Measurements from ENCODE around the gene C1QTNF7.

C1QTNF7 gene

GRCh38 chr4:15417233-15417660 lies 10.6 kb upstream of the C1QTNF7 start:
- H3K27me3 ChIP-seq (ENCODE audit: low read depth, low read length) = no peaks in the 10 kb centered on the region
- H2AFZ ChIP-seq (ENCODE audit: low read depth, low read length) = no peak overlapping the region
- H3K27ac ChIP-seq (ENCODE audit: low read length) = peak overlapping the region; percentile 24
- peaks cover 23% of the 10 kb centered on the region for H3K4me1 ChIP-seq (ENCODE audit: low read length)
- H3K79me2 ChIP-seq (ENCODE audit: low read length) = no peaks in the 10 kb centered on the region
- no peak overlapping the region for H3K4me3 ChIP-seq (ENCODE audit: low read length)
- no peaks in the 10 kb centered on the region for H3K36me3 ChIP-seq (replicated peaks; ENCODE audit: low read depth, low read length)
- no peak for TF ChIP-seq EZH2phosphoT487 (IDR thresholded peaks at IDR 0.05; ENCODE audit: low read depth)
- TF ChIP-seq, protein P1, sequence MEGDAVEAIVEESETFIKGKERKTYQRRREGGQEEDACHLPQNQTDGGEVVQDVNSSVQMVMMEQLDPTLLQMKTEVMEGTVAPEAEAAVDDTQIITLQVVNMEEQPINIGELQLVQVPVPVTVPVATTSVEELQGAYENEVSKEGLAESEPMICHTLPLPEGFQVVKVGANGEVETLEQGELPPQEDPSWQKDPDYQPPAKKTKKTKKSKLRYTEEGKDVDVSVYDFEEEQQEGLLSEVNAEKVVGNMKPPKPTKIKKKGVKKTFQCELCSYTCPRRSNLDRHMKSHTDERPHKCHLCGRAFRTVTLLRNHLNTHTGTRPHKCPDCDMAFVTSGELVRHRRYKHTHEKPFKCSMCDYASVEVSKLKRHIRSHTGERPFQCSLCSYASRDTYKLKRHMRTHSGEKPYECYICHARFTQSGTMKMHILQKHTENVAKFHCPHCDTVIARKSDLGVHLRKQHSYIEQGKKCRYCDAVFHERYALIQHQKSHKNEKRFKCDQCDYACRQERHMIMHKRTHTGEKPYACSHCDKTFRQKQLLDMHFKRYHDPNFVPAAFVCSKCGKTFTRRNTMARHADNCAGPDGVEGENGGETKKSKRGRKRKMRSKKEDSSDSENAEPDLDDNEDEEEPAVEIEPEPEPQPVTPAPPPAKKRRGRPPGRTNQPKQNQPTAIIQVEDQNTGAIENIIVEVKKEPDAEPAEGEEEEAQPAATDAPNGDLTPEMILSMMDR (IDR thresholded peaks at IDR 0.05; ENCODE audit: low read depth, low read length) = no peak
- H4K20me1 ChIP-seq (ENCODE audit: insufficient read depth, low read length) = no peaks in the 10 kb centered on the region
- peak overlapping the region; percentile 31; the same call in 1 of the 2 replicates for H3K4me2 ChIP-seq (ENCODE audit: low read length)
- no peaks in the 10 kb centered on the region for H3K9me3 ChIP-seq (ENCODE audit: insufficient read depth, low read length)
- H3K9ac ChIP-seq (ENCODE audit: low read length) = no peak overlapping the region

- Histone ChIP-seq H4K20me1 (ENCODE audit: insufficient read depth, low read length) (no peaks in the 10 kb centered on the region), H3K27ac (ENCODE audit: low read length) (no peak overlapping the region), H2AFZ (ENCODE audit: low read depth, low read length) (no peak overlapping the region), H3K9ac (ENCODE audit: low read length) (no peak overlapping the region), H3K4me1 (ENCODE audit: low read length) (peaks cover 23% of the 10 kb centered on the region), H3K36me3 (replicated peaks; ENCODE audit: low read depth, low read length) (no peaks in the 10 kb centered on the region), H3K79me2 (ENCODE audit: low read length) (no peaks in the 10 kb centered on the region), H3K27me3 (ENCODE audit: low read depth, low read length) (no peaks in the 10 kb centered on the region), H3K4me3 (ENCODE audit: low read length) (no peak overlapping the region), H3K4me2 (ENCODE audit: low read length) (no peak overlapping the region), H3K9me3 (ENCODE audit: insufficient read depth, low read length) (no peaks in the 10 kb centered on the region)
- TF ChIP-seq, protein P1 (IDR thresholded peaks at IDR 0.05; ENCODE audit: low read depth, low read length) = no peak
- TF ChIP-seq EZH2phosphoT487 (IDR thresholded peaks at IDR 0.05; ENCODE audit: low read depth) = no peak
These were observed 8.9 kb upstream of the C1QTNF7 start for GRCh38 chr4:15418956-15419355.

GRCh38 chr4:15420642-15421041 lies 7.2 kb upstream of the C1QTNF7 start:
- no peak overlapping the region for H3K4me3 ChIP-seq (ENCODE audit: low read length)
- H3K4me2 ChIP-seq (ENCODE audit: low read length) = no peak overlapping the region
- peaks cover 14% of the 10 kb centered on the region for H3K4me1 ChIP-seq (ENCODE audit: low read length)
- H3K9ac ChIP-seq (ENCODE audit: low read length) = no peak overlapping the region
- H3K27me3 ChIP-seq (ENCODE audit: low read depth, low read length) = peaks cover 9% of the 10 kb centered on the region; the same call in 1 of the 2 replicates
- no peak overlapping the region for H3K27ac ChIP-seq (ENCODE audit: low read length)
- no peaks in the 10 kb centered on the region for H3K36me3 ChIP-seq (replicated peaks; ENCODE audit: low read depth, low read length)
- H3K9me3 ChIP-seq (ENCODE audit: insufficient read depth, low read length) = no peaks in the 10 kb centered on the region
- H3K79me2 ChIP-seq (ENCODE audit: low read length) = no peaks in the 10 kb centered on the region
- TF ChIP-seq EZH2phosphoT487 (IDR thresholded peaks at IDR 0.05; ENCODE audit: low read depth) = no peak
- TF ChIP-seq, protein P1 (IDR thresholded peaks at IDR 0.05; ENCODE audit: low read depth, low read length) = no peak
- H2AFZ ChIP-seq (ENCODE audit: low read depth, low read length) = no peak overlapping the region
- no peaks in the 10 kb centered on the region for H4K20me1 ChIP-seq (ENCODE audit: insufficient read depth, low read length)

DNA sequence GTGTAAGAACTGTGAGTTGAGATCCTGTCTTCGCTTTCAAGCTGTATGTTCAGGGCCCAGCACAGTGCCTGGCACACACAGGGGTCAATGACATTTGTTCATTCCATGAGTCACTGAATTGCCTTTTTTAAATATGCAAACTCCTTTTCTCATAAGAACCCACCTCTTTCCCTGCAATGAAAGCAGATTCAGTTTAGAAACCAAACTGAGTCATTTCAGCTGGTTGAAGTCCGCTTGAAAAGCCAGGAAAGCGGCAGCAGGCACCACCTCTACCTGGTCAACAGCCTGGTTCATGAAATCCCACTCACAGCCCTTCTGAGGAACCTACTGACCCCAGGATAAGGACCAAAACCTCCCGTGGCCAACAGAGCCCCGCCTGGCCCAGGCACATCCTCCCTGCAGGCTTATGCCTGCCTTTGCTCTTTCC lies 4.5 kb upstream of the C1QTNF7 start:
- no peak overlapping the region for H2AFZ ChIP-seq (ENCODE audit: low read depth, low read length)
- TF ChIP-seq, protein P1 (IDR thresholded peaks at IDR 0.05; ENCODE audit: low read depth, low read length) = no peak
- no peak for TF ChIP-seq EZH2phosphoT487 (IDR thresholded peaks at IDR 0.05; ENCODE audit: low read depth)
- no peaks in the 10 kb centered on the region for H3K9me3 ChIP-seq (ENCODE audit: insufficient read depth, low read length)

More for the DNA sequence above, 4.5 kb upstream of the C1QTNF7 start:
- no peaks in the 10 kb centered on the region for H4K20me1 ChIP-seq (ENCODE audit: insufficient read depth, low read length)
- H3K4me1 ChIP-seq (ENCODE audit: low read length) = no peaks in the 10 kb centered on the region
- H3K4me2 ChIP-seq (ENCODE audit: low read length) = no peak overlapping the region
- no peak overlapping the region for H3K4me3 ChIP-seq (ENCODE audit: low read length)
- H3K27me3 ChIP-seq (ENCODE audit: low read depth, low read length) = peaks cover 11% of the 10 kb centered on the region; the same call in 1 of the 2 replicates
- H3K79me2 ChIP-seq (ENCODE audit: low read length) = no peaks in the 10 kb centered on the region
- no peak overlapping the region for H3K27ac ChIP-seq (ENCODE audit: low read length)
- no peaks in the 10 kb centered on the region for H3K36me3 ChIP-seq (replicated peaks; ENCODE audit: low read depth, low read length)
- no peak overlapping the region for H3K9ac ChIP-seq (ENCODE audit: low read length)

Data from OCI-LY3 (cell line).